ENCODE data around the gene MACROD1.

The MACROD1 gene

GRCh38 chr11:64008283-64008913 is 157.5 kb downstream of the MACROD1 start:
- H3K4me3 ChIP-seq (replicated peaks; ENCODE audit: low read depth, low read length), result no peak overlapping the region
- DNase-seq (ENCODE audit: low read depth), result no peak

GRCh38 chr11:64007629-64008282 is 158.2 kb downstream of the MACROD1 start:
- peak overlapping the region; percentile 17 for H3K4me3 ChIP-seq (replicated peaks; ENCODE audit: low read depth, low read length)
- TF ChIP-seq CTCF (IDR thresholded peaks at IDR 0.05; ENCODE audit: low read length, missing control alignments), result peak; percentile 11
- DNase-seq (ENCODE audit: low read depth), result peak; percentile 30

More at GRCh38 chr11:64008283-64008913, 157.5 kb downstream of the MACROD1 start:
- TF ChIP-seq CTCF (IDR thresholded peaks at IDR 0.05; ENCODE audit: low read length, missing control alignments), result no peak

GRCh38 chr11:64007160-64007628 is 158.7 kb downstream of the MACROD1 start:
- TF ChIP-seq CTCF (IDR thresholded peaks at IDR 0.05; ENCODE audit: low read length, missing control alignments), result no peak
- H3K4me3 ChIP-seq (replicated peaks; ENCODE audit: low read depth, low read length), result no peak overlapping the region
- peak; percentile 10 for DNase-seq (ENCODE audit: low read depth)

- H3K4me3 ChIP-seq (replicated peaks; ENCODE audit: low read depth, low read length), result no peak overlapping the region
- no peak for TF ChIP-seq CTCF (IDR thresholded peaks at IDR 0.05; ENCODE audit: low read length, missing control alignments)
These were observed 159.5 kb downstream of the MACROD1 start for GRCh38 chr11:64006398-64006797.

GRCh38 chr11:64005691-64006090 is 160.2 kb downstream of the MACROD1 start:
- H3K4me3 ChIP-seq (replicated peaks; ENCODE audit: low read depth, low read length), result no peak overlapping the region
- TF ChIP-seq CTCF (IDR thresholded peaks at IDR 0.05; ENCODE audit: low read length, missing control alignments), result no peak
- DNase-seq (ENCODE audit: low read depth), result no peak

More at GRCh38 chr11:64006398-64006797, 159.5 kb downstream of the MACROD1 start:
- DNase-seq (ENCODE audit: low read depth), result no peak

- TF ChIP-seq CTCF (IDR thresholded peaks at IDR 0.05; ENCODE audit: low read length, missing control alignments), result no peak
- no peak overlapping the region for H3K4me3 ChIP-seq (replicated peaks; ENCODE audit: low read depth, low read length)
- no peak for DNase-seq (ENCODE audit: low read depth)
These were observed 161.3 kb downstream of the MACROD1 start for GRCh38 chr11:64004590-64004984.

Data from fibroblast of pulmonary artery (primary cell).